ENCODE results near the gene PARP12. TPM values are rescaled to one million over a fixed set of nuclear protein-coding genes. Genes with fewer than 3 reads are reported as not detected.

PARP12 gene
- total and polyA plus RNA-seq, 2 of the 8 experiments (the other 6 are each of a cell fraction or from before 2014, with no cell fraction given) = 9.0 to 21.5 TPM

DNA sequence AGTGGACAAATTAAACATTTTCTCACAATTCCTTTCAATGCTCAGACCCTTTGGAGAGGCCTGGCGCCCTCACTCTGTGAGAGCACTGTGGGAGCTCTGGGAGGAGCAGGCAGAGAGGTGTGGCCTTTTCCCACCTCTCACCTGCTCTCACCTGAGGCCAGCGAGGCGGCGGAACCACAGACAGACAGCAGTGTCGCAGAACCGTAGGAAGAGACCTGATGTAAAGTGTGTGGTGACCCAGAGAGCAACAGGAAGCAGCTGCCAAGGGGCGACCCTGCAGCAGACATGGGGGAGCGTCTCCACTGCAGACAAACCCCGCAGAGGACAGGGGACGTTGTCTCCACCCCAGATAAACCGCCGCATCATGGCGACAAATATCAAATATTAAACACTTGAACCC, 15.6 kb upstream of the PARP12 start:
- no peak for FAIRE-seq
- peak overlapping the region; percentile 61; the same call in 1 of the 2 replicates for H2AFZ ChIP-seq (ENCODE audit: low read length)
- TF ChIP-seq KDM1A (IDR thresholded peaks at IDR 0.05; ENCODE audit: borderline replicate concordance, low read length) (no peak), RAD21 (IDR thresholded peaks at IDR 0.05 in 1 of 2, conservative IDR thresholded peaks at IDR 0.05 in 1 of 2; ENCODE audit: low read depth in 2 of 2, low read length in 2 of 2) (no peak), CTBP2 (IDR thresholded peaks at IDR 0.05; ENCODE audit: borderline replicate concordance, insufficient read depth, insufficient read length, low read length) (no peak), TAF1 (IDR thresholded peaks at IDR 0.05; ENCODE audit: low read depth, low read length) (no peak)

More for the DNA sequence above, 15.6 kb upstream of the PARP12 start:
- DNase-seq (ENCODE audit: low read depth in 1 of 2, low spot score in 2 of 2) = no peak
- Histone ChIP-seq H2BK20ac (ENCODE audit: low read length) (no peak overlapping the region), H3K18ac (ENCODE audit: extremely low read depth, low read length) (no peak overlapping the region), H4K8ac (ENCODE audit: extremely low read depth, insufficient read depth, low read length) (no peak overlapping the region), H4K91ac (replicated peaks; ENCODE audit: insufficient read length, low read length) (no peak overlapping the region), H2AK5ac (ENCODE audit: low read depth, low read length) (no peak overlapping the region), H3K4ac (replicated peaks; ENCODE audit: insufficient read length, low read depth, low read length) (no peak overlapping the region), H3K4me2 (ENCODE audit: insufficient read depth in 1 of 2, low read depth in 2 of 2, low read length in 2 of 2) (no peak overlapping the region), H3K23me2 (ENCODE audit: low read depth, low read length) (no peaks in the 10 kb centered on the region), H2BK120ac (replicated peaks; ENCODE audit: low read depth, low read length) (no peak overlapping the region), H3K56ac (replicated peaks; ENCODE audit: insufficient read length, low read depth, low read length) (no peak overlapping the region), H4K5ac (ENCODE audit: insufficient read length, low read depth, low read length) (no peak overlapping the region), H3K14ac (ENCODE audit: insufficient read length) (no peak overlapping the region), H3K9ac (replicated peaks in 1 of 4; ENCODE audit: extremely low read depth in 1 of 4, low read depth in 3 of 4, low read length in 3 of 4) (no peak overlapping the region), H3K36me3 (ENCODE audit: control insufficient read depth in 2 of 4, insufficient read depth in 4 of 4, low read length in 3 of 4) (no peaks in the 10 kb centered on the region), H4K20me1 (replicated peaks in 1 of 2; ENCODE audit: control insufficient read depth in 1 of 2, insufficient read depth in 2 of 2, low read length in 2 of 2) (peaks cover 0 to 2% of the 10 kb centered on the region in 2 experiments), H3K27ac (ENCODE audit: low read depth, low read length) (no peak overlapping the region), H3K27me3 (replicated peaks in 1 of 4; ENCODE audit: control insufficient read depth in 3 of 4, extremely low read depth in 1 of 4, insufficient read depth in 3 of 4, low read length in 3 of 4) (no peaks in the 10 kb centered on the region), H2BK12ac (ENCODE audit: low read depth, low read length) (no peak overlapping the region), H3K4me3 (ENCODE audit: extremely low read depth in 1 of 4, insufficient read depth in 2 of 4, low read depth in 3 of 4, low read length in 4 of 4) (no peak overlapping the region), H2BK15ac (ENCODE audit: low read length) (no peak overlapping the region), H3K79me1 (ENCODE audit: low read depth, low read length) (no peaks in the 10 kb centered on the region), H3K23ac (ENCODE audit: insufficient read length) (no peak overlapping the region), H2BK5ac (ENCODE audit: low read depth, low read length) (no peak overlapping the region), H3K4me1 (replicated peaks in 1 of 4; ENCODE audit: control insufficient read depth in 3 of 4, insufficient read depth in 4 of 4, low read length in 3 of 4) (no peaks in the 10 kb centered on the region), H3K9me3 (ENCODE audit: insufficient read depth in 2 of 2, low read depth in 1 of 2, low read length in 1 of 2) (no peaks in the 10 kb centered on the region), H3K79me2 (ENCODE audit: control insufficient read depth in 1 of 2, insufficient read depth in 2 of 2, low read length in 2 of 2) (no peaks in the 10 kb centered on the region)
- ChIA-PET CTCF (ENCODE audit: partially characterized antibody) (interaction anchor here (0.6 to 2.4 kb wide), 9 partner anchors 8 to 484 kb away, joined by 3 to 9 read pairs (median 5); no protein-coding TSS in a partner anchor), POLR2A (ENCODE audit: partially characterized antibody) (no interaction called here)
- WGBS, 2 experiments (ENCODE audit: extremely low coverage in 1 of 2, insufficient coverage in 1 of 2, insufficient read length in 1 of 2, insufficient replicate concordance in 2 of 2, low coverage in 1 of 2, low lambda C conversion rate in 2 of 2, missing lambda C conversion rate in 1 of 2) = 73% methylated on average over 10 of the region's 13 CpGs; no CpG with 5 or more reads in 1 of the 2 experiments

All from H1 (cell line).